ENCODE data around the gene CES1.
"Not testable (repeated sequence)": the region's sequence is repeated elsewhere in the genome, so short reads cannot be mapped to it uniquely, and the experiment has no call there.

The CES1 gene

GRCh38 chr16:55805104-55805503 is 27.8 kb downstream of the CES1 start:
- not testable (repeated sequence) for FAIRE-seq; DNase-seq (ENCODE audit: insufficient read length, low spot score)

GRCh38 chr16:55803681-55804080 is 29.2 kb downstream of the CES1 start:
- not testable (repeated sequence) for DNase-seq (ENCODE audit: insufficient read length, low spot score); FAIRE-seq

- FAIRE-seq; DNase-seq (ENCODE audit: insufficient read length, low spot score): not testable (repeated sequence)
Measured at GRCh38 chr16:55792934-55793374, 39.9 kb downstream of the CES1 start.

- not testable (repeated sequence) for DNase-seq (ENCODE audit: insufficient read length, low spot score); FAIRE-seq
Measured at GRCh38 chr16:55791512-55791911, 41.4 kb downstream of the CES1 start.

- not testable (repeated sequence) for DNase-seq (ENCODE audit: insufficient read length, low spot score); FAIRE-seq
Measured at GRCh38 chr16:55790240-55790639, 42.7 kb downstream of the CES1 start.

GRCh38 chr16:55782793-55783091 is 50.2 kb downstream of the CES1 start:
- DNase-seq (ENCODE audit: insufficient read length, low spot score) = not testable (repeated sequence)
- peak; percentile 33 for FAIRE-seq

GRCh38 chr16:55782091-55782792 is 50.7 kb downstream of the CES1 start:
- not testable (repeated sequence) for DNase-seq (ENCODE audit: insufficient read length, low spot score); FAIRE-seq

- FAIRE-seq = not testable (repeated sequence)
Measured at GRCh38 chr16:55781456-55781855, 51.4 kb downstream of the CES1 start.

GRCh38 chr16:55780095-55780407 is 52.8 kb downstream of the CES1 start:
- FAIRE-seq; DNase-seq (ENCODE audit: insufficient read length, low spot score): not testable (repeated sequence)

More at GRCh38 chr16:55781456-55781855, 51.4 kb downstream of the CES1 start:
- DNase-seq (ENCODE audit: insufficient read length, low spot score) = not testable (repeated sequence)

GRCh38 chr16:55779402-55780094 is 53.3 kb downstream of the CES1 start:
- DNase-seq (ENCODE audit: insufficient read length, low spot score) (no peak), FAIRE-seq (no peak)

- FAIRE-seq (no peak), DNase-seq (ENCODE audit: insufficient read length, low spot score) (no peak)
Measured at GRCh38 chr16:55778757-55779156, 54.1 kb downstream of the CES1 start.

GRCh38 chr16:55775857-55776256 is 57.0 kb downstream of the CES1 start:
- DNase-seq (ENCODE audit: insufficient read length, low spot score) = no peak
- FAIRE-seq = no peak

- FAIRE-seq (no peak), DNase-seq (ENCODE audit: insufficient read length, low spot score) (no peak)
Measured at GRCh38 chr16:55773859-55774549, 58.9 kb downstream of the CES1 start.

GRCh38 chr16:55765161-55765560 is 67.7 kb downstream of the CES1 start:
- FAIRE-seq = no peak
- no peak for DNase-seq (ENCODE audit: insufficient read length, low spot score)

- no peak for FAIRE-seq
- DNase-seq (ENCODE audit: insufficient read length, low spot score) = no peak
Measured at GRCh38 chr16:55760310-55761001, 72.4 kb downstream of the CES1 start.

GRCh38 chr16:55759965-55760309 is 73.0 kb downstream of the CES1 start:
- DNase-seq (ENCODE audit: insufficient read length, low spot score); FAIRE-seq: not testable (repeated sequence)

GRCh38 chr16:55757595-55758527 is 75.0 kb downstream of the CES1 start:
- DNase-seq (ENCODE audit: insufficient read length, low spot score); FAIRE-seq: not testable (repeated sequence)

GRCh38 chr16:55756963-55757362 is 75.9 kb downstream of the CES1 start:
- no peak for FAIRE-seq
- no peak for DNase-seq (ENCODE audit: insufficient read length, low spot score)

- DNase-seq (ENCODE audit: insufficient read length, low spot score) (no peak), FAIRE-seq (no peak)
Measured at GRCh38 chr16:55754056-55754455, 78.8 kb downstream of the CES1 start.

- DNase-seq (ENCODE audit: insufficient read length, low spot score); FAIRE-seq: not testable (repeated sequence)
Measured at GRCh38 chr16:55753145-55753631, 79.7 kb downstream of the CES1 start.
